HG03565 (cell line): ENCODE data around the gene DUSP11.
"Not testable (repeated sequence)": the region's sequence is repeated elsewhere in the genome, so short reads cannot be mapped to it uniquely, and the experiment has no call there.

ENCODE experiments used
- ATAC-seq: cut with Tn5 transposase; IDR thresholded peaks from one replicate; pipeline ENCODE4 v1.9.1; 2021; ENCODE audit warnings: mild to moderate bottlenecking, moderate library complexity; ENCODE audit not compliant: unreplicated experiment

Gene DUSP11

GRCh38 chr2:73779467-73780236, at the start of gene DUSP11:
TSS of gene DUSP11 (minus strand) at chr2:73780103. CDS start at chr2:73779974, 129 bp downstream.
- peak; percentile 99 for ATAC-seq

GRCh38 chr2:73828818-73829570, 49.1 kb upstream of the DUSP11 start, which contains the start of gene STAMBP:
TSS of gene STAMBP (plus strand) at chr2:73828961. CDS start at chr2:73830857, 1,896 bp downstream.
- peak; percentile 65 for ATAC-seq

DNA sequence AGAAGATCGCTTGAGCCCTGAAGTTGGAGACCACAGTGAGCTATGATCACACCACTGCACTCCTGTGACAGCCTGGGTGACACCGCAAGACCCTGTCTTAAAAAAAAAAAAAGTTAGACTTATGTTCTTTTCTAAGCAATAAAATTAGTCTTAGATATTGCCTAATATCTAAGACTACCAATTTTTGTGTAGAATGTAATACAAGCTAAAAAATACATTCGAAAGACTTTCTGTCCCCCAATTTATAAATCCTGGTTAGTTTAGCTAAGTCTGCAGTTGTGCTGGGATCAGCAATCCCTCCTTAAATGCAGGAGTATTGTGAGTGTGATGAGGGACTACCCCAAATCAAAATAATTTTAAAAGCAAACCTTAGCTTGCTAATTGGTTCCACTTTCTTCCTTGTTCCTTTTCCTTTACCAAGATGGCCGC, 48.5 kb upstream of the DUSP11 start:
- no peak for ATAC-seq

GRCh38 chr2:73827660-73828388, 47.9 kb upstream of the DUSP11 start:
- ATAC-seq, result no peak

DNA sequence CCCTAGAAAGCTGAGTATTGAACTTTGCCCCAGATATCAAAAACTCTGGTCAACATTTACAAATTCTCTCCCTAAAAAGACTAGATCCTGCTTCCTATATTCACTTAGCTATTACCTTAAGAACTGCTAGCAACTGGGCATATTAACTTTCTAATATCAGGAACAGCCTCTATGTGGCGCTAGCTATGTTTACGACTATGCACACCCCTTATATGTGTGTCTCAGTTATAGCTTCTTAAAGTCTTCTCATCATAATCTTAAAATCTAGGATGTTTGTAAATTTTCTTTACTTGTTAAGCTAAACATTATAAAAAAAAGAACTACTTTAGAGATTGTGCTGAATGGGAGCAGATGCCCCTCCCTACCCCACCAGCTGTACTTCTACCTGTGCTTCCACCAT, 47.1 kb upstream of the DUSP11 start:
- ATAC-seq, result no peak

- no peak for ATAC-seq
Observed at GRCh38 chr2:73825408-73825807, 45.5 kb upstream of the DUSP11 start.

GRCh38 chr2:73823916-73824523, 44.1 kb upstream of the DUSP11 start:
- no peak for ATAC-seq

GRCh38 chr2:73823416-73823815, 43.5 kb upstream of the DUSP11 start:
- ATAC-seq, result no peak

DNA sequence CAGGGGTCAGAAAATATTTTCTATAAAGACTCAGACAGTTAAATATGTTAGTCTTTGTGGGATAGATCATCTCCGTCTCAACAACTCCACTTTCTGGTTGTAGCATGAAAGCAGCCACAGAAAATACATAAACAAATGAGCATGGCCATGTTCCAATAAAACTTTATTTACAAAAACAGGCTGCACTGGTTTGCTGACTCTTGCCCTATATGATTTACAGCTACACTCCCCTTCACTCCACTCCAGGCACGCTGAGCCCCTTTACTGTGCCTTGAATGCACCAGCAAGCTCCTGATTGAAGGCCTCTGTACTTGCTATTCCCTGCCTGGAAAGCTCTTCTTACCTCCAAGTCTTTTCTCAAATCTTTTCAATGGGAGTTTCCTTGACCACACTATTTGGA, 43.1 kb upstream of the DUSP11 start:
- ATAC-seq, result no peak

DNA sequence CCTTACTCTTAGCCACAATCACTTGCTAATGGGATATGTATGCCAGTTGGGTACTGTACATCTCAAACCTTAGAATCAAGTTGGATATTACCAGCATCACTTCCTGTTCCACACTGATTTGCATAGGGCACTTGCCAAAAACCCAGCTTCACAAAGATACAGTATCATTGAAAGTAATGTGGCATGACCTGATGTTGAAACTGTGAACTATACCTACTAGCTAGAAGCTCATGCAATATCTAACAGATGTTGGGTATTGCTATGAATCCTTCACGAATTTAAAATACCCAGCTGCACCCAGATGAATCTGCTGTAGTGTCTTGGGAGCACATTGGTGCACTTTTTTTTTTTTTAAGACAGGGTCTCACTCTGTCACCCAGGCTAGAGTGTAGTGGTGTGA, 42.4 kb upstream of the DUSP11 start:
- ATAC-seq, result peak; percentile 45

GRCh38 chr2:73821669-73822068, 41.8 kb upstream of the DUSP11 start:
- ATAC-seq, result no peak

DNA sequence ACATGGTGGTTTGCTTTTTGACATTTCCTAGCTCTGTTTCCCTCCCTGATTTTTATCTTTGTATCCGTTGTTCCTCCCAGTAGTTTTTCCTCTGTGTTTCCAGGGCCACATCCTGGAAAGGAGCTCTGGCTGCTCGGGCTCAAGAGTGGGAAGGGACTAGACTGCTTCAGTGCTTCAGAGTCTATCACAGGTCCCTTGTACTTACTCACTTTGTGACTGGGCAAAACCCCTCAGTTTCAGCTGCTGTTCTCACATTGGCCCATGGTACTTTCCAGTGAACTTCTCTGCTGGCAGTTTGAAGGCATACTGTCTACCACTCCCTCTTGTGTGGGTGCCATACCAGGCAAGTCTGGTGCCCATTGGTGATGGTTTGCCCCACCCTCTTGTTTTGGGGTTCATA, 41.3 kb upstream of the DUSP11 start:
- ATAC-seq, result peak; percentile 64

DNA sequence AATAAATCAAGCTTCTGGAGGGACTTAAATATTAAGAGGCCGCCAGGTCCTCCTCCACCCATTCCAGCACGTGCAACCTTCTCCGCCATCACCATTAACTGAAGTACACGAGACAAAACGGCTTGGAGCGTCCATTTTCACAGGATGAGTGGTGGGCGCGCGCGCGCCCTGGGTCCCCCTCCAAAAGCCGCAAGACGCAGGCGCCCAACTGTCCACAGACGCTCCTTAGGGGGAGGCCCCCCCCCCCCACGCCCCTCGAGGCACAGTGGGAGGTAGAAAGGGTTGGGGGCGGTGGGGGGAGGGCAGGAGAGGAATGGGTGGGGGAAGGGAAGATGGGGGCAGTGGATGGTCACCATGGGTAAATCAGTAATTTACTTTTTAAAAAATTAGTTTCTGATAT, 38.4 kb upstream of the DUSP11 start:
- no peak for ATAC-seq

DNA sequence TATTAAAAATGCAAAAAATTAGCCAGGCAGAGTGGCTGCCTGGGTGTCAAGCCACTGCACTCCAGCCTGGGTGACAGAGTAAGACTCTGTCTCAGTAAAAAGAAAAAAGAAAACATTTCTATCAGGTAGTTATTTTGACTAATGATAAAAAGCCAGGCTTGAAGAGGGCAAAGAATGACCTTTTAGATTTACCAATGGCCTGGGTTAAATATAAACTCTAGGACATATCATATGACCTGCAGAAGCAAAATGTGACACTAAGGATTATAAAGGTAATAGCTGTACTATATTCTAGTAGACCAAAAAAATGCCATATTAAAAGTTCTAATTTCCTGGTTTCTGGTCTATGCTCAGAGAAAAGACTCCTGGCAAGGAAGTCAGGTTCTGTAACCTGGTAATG, 32.7 kb upstream of the DUSP11 start:
- no peak for ATAC-seq

DNA sequence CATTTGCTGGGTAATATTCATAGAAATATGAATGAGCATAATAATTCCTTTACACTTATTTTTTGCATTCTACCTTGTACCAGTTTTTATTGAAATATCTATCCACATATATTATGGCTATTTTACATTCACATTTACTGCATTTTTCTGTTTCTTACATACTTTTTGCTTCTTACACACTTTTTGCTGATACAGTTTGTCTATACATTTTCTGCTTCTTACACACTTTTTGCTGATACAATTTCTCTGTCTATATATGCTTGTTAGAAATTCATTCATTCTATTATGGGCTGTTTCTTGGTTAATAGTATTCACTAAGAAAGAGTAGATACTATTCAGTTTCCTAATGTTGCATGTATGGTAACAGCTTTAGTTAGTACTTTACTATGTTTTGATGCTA, 32.0 kb upstream of the DUSP11 start:
- no peak for ATAC-seq

DNA sequence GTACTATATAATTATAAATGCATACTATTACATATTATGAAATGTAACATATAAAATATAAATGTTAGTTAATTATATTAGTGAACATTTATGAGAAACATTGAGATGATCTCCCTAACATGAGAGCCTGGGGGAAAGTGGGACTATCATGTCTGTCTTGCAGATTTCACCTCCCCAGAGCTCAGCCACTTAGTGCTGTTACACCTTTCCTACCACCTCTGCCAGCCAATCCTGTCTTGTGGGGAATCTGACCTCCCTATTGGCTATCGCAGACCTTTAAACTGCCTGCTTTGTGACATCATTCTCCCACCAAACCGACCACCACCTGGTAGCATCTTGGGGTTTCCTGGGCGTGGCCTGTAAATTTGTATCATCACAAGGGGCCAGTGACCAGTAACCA, 4.0 kb upstream of the DUSP11 start, which contains the start of gene C2orf78:
TSS of gene C2orf78 (plus strand) at position 301 of the 400 bp plus-strand sequence. CDS start 127 bp downstream, outside the sequence.
- not testable (repeated sequence) for ATAC-seq

DNA sequence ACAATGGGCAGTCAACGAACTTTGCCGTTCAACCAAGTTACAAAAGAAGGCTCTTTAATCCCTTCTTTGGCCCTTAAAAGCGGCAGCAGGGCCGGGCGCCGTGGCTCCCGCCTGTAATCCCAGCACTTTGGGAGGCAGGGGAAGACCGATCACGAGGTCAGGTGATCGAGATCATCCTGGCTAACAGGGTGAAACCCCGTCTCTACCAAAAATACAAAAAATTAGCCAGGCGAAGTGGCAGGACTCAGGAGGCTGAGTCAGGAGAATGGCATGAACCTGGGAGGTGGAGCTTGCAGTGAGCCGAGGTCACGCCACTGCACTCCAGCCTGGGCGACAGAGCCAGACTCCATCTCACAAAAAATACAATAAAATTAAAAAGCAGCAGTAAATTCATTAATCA, 3.5 kb upstream of the DUSP11 start:
- not testable (repeated sequence) for ATAC-seq

DNA sequence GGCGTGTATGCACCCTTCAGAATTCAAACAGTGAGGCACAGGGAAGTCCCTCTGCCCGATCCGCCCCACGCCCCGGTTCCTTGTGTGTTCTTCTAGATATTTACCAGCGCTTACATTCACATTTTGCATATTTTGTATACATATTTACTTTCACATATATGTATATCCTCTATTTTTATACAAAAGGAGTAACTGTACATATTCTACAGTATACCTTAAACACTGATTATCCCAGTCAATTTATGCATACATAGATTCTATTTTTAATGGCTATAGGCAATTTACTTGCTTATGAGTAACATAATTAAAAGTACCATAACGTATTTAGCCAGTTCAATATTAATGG, 307 bp upstream of the DUSP11 start:
- no peak for ATAC-seq

DNA sequence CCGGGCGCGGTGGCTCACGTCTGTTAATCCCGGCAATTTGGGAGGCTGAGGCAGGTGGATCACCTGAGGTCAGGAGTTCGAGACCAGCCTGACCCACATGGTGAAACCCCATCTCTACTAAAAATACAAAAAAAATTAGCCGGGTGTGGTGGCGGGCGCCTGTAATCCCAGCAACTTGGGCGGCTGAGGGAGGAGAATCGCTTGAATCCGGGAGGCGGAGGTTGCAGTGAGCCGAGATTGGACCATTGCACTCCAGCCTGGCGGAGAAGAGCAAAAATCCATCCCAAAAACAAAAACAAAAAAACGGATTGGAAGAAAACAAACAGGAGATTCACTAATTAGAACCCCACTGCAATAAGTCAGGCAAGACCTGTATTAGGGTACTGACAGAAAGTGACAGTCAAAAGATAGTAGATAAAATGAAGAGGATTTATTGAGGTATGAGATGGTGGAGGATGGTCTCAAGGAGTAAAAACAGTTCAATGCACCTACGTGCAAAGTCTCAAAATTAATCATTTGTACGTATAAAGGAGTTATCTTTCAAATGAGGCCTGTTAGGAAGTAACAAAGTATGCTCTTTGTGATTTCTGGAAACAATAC, 936 bp downstream of the DUSP11 start:
- ATAC-seq, result not testable (repeated sequence)

GRCh38 chr2:73776869-73777519, 2.9 kb downstream of the DUSP11 start:
- ATAC-seq, result no peak
